Esophagus muscularis mucosa (tissue), 4 donors: Measurements from ENCODE around the gene BLID. TPM values are rescaled to one million over a fixed set of nuclear protein-coding genes. Genes with fewer than 3 reads are reported as not detected.
A peak's percentile ranks its signal among the peaks of the same experiment; 100 is the strongest.

ENCODE experiments used
- DNase-seq: peaks from one replicate; pipeline ENCODE4 v3.0.0-alpha.2; 2017; ENCODE audit errors: extremely low spot score
- H3K27ac ChIP-seq, 4 donors: fragments of 200-600 bp; sonication (generic); replicated peaks in 1 of 4; 1 replicate in 3 of 4; 2 replicates in 1 of 4; pipeline ENCODE4 v1.5.1; 2016 to 2019; ENCODE audit warnings: mild to moderate bottlenecking in 1 of 4
- H3K27me3 ChIP-seq, 4 donors: fragments of 200-600 bp; sonication (generic); one replicate each; pipeline versions ENCODE4 v1.5.1 to v1.6.0; 2016 to 2019
- H3K36me3 ChIP-seq, 4 donors: fragments of 200-600 bp; sonication (generic); one replicate each; pipeline ENCODE4 v1.5.1; 2016 to 2019
- H3K4me1 ChIP-seq, 4 donors: fragments of 200-600 bp; sonication (generic); one replicate each; pipeline ENCODE4 v1.5.1; 2016 to 2019
- H3K4me3 ChIP-seq, 4 donors: fragments of 200-600 bp; sonication (generic); 1 replicate in 2 of 4; 2 replicates in 2 of 4; pipeline ENCODE4 v1.5.1; 2016 to 2019; ENCODE audit warnings: mild to moderate bottlenecking in 4 of 4, moderate library complexity in 1 of 4
- H3K9me3 ChIP-seq, 4 donors: fragments of 200-600 bp; sonication (generic); 1 replicate in 3 of 4; 2 replicates in 1 of 4; pipeline ENCODE4 v1.5.1; 2016 to 2019
- CTCF ChIP-seq, 3 experiments: fragments of 200-600 bp in 2 of 3; fragments of 450-650 bp in 1 of 3; sonication (generic) in 2 of 3; IDR thresholded peaks; one replicate each; pipeline ENCODE4 v1.5.1; 2017 to 2019; ENCODE audit warnings: antibody characterized with exemption in 3 of 3, mild to moderate bottlenecking in 2 of 3, moderate library complexity in 1 of 3
- EP300 ChIP-seq: sonication (generic); formaldehyde crosslinking; IDR thresholded peaks from one replicate; pipeline ENCODE4 v1.6.1; 2017; ENCODE audit warnings: antibody characterized with exemption
- POLR2A ChIP-seq: fragments of 450-650 bp; IDR thresholded peaks from one replicate; pipeline ENCODE4 v1.6.1; 2017; ENCODE audit warnings: antibody characterized with exemption, moderate library complexity, mild to moderate bottlenecking, low read depth
- POLR2AphosphoS5 ChIP-seq, 2 donors: sonication (generic); formaldehyde crosslinking; IDR thresholded peaks; one replicate each; pipeline ENCODE4 v1.6.1; 2017; ENCODE audit warnings: antibody characterized with exemption in 2 of 2
- WGBS: methylation state at CpG from one replicate; pipeline ENCODE4 v1.1.5; 2018; 5-methylcytosine and 5-hydroxymethylcytosine counted together
- intact Hi-C: fragments of 100-400 bp; cut with DNase I; formaldehyde crosslinking; loops from one replicate; pipeline ENCODE4 v1.15.1; 2023
- total RNA-seq, 4 donors: library from RNA; depleted of rRNA; stranded (reverse); fragments of >200 nt; gene quantifications; one replicate each; pipeline versions ENCODE4 v1.1.0 to v1.2.1, GENCODE V29; 2016

The BLID gene
- total RNA-seq, 4 donors from 2014 or later, result 0.99 to 3.3 (median 1.3) TPM; not detected in 1

GRCh38 chr11:122102426-122102825, 13.6 kb downstream of the BLID start:
- Histone ChIP-seq H3K4me3 (peak overlapping the region in 1 of 4 donors; percentile 63), H3K4me1 (peaks cover 11 to 31% (median 27%) of the 10 kb centered on the region in 4 donors), H3K36me3 (no peaks in the 10 kb centered on the region), H3K27me3 (no peaks in the 10 kb centered on the region), H3K27ac (peak overlapping the region; percentile 88 to 93 (median 92)), H3K9me3 (no peaks in the 10 kb centered on the region)
- DNase-seq, result no peak
- WGBS, result 64% methylated on average over 4 of the region's 4 CpGs
- intact Hi-C loops, result loop anchor here (5.0 to 10.0 kb wide), 4 partner anchors 55 to 202 kb away; no protein-coding TSS in a partner anchor
- TF ChIP-seq POLR2A, result no peak
- no peak for TF ChIP-seq EP300
- TF ChIP-seq CTCF (IDR thresholded peaks at IDR 0.05), result no peak
- TF ChIP-seq POLR2AphosphoS5 (IDR thresholded peaks at IDR 0.05), result no peak

GRCh38 chr11:122101625-122102291, 14.3 kb downstream of the BLID start:
- intact Hi-C loops, result loop anchor here (1.0 to 10.0 kb wide), 6 partner anchors 56 to 446 kb away; no protein-coding TSS in a partner anchor
- Histone ChIP-seq H3K4me1 (peaks cover 7 to 28% (median 26%) of the 10 kb centered on the region in 4 donors), H3K9me3 (no peaks in the 10 kb centered on the region), H3K36me3 (no peaks in the 10 kb centered on the region), H3K4me3 (peak overlapping the region; percentile 63 to 69 (median 63)), H3K27me3 (no peaks in the 10 kb centered on the region), H3K27ac (peak overlapping the region; percentile 88 to 93 (median 92))
- 2% methylated on average over 12 of the region's 13 CpGs for WGBS
- peak; percentile 54 to 63 for TF ChIP-seq POLR2AphosphoS5 (IDR thresholded peaks at IDR 0.05)
- no peak for TF ChIP-seq EP300
- TF ChIP-seq POLR2A, result no peak
- TF ChIP-seq CTCF (IDR thresholded peaks at IDR 0.05), result peak; percentile 67 to 78 (median 74)
- DNase-seq, result no peak

- 15% methylated on average over 11 of the region's 11 CpGs for WGBS
- H3K27ac ChIP-seq, result peak overlapping the region; percentile 88 to 93 (median 92)
- H3K36me3 ChIP-seq, result no peaks in the 10 kb centered on the region
- no peaks in the 10 kb centered on the region for H3K27me3 ChIP-seq
- no peaks in the 10 kb centered on the region for H3K9me3 ChIP-seq
- TF ChIP-seq CTCF (IDR thresholded peaks at IDR 0.05) (no peak), EP300 (no peak), POLR2AphosphoS5 (IDR thresholded peaks at IDR 0.05) (peak; percentile 76 to 85), POLR2A (no peak)
- H3K4me3 ChIP-seq, result peak overlapping the region; percentile 63 to 69 (median 63)
- H3K4me1 ChIP-seq, result peaks cover 7 to 28% (median 26%) of the 10 kb centered on the region in 4 donors
- intact Hi-C loops, result loop anchor here (1.0 to 10.0 kb wide), 6 partner anchors 57 to 445 kb away; no protein-coding TSS in a partner anchor
- DNase-seq, result no peak
Measured at GRCh38 chr11:122100756-122101080, 15.3 kb downstream of the BLID start.

- intact Hi-C loops, result loop anchor here (5.0 to 10.0 kb wide), 4 partner anchors 57 to 205 kb away; no protein-coding TSS in a partner anchor
- no peak for DNase-seq
- H3K9me3 ChIP-seq, result no peaks in the 10 kb centered on the region
- H3K27me3 ChIP-seq, result no peaks in the 10 kb centered on the region
- H3K4me1 ChIP-seq, result peaks cover 7 to 27% (median 23%) of the 10 kb centered on the region in 4 donors
- H3K36me3 ChIP-seq, result no peaks in the 10 kb centered on the region
- peak overlapping the region; percentile 63 to 69 (median 63) for H3K4me3 ChIP-seq
- H3K27ac ChIP-seq, result peak overlapping the region; percentile 88 to 93 (median 92)
- TF ChIP-seq POLR2AphosphoS5 (IDR thresholded peaks at IDR 0.05) (peak in 1 of 2 donors; percentile 72), CTCF (IDR thresholded peaks at IDR 0.05) (no peak), EP300 (no peak)
- 7% methylated on average over 27 of the region's 27 CpGs for WGBS
Measured at GRCh38 chr11:122100037-122100755, 15.8 kb downstream of the BLID start.
